ENCODE data around the gene SAMD1.

Gene SAMD1

DNA sequence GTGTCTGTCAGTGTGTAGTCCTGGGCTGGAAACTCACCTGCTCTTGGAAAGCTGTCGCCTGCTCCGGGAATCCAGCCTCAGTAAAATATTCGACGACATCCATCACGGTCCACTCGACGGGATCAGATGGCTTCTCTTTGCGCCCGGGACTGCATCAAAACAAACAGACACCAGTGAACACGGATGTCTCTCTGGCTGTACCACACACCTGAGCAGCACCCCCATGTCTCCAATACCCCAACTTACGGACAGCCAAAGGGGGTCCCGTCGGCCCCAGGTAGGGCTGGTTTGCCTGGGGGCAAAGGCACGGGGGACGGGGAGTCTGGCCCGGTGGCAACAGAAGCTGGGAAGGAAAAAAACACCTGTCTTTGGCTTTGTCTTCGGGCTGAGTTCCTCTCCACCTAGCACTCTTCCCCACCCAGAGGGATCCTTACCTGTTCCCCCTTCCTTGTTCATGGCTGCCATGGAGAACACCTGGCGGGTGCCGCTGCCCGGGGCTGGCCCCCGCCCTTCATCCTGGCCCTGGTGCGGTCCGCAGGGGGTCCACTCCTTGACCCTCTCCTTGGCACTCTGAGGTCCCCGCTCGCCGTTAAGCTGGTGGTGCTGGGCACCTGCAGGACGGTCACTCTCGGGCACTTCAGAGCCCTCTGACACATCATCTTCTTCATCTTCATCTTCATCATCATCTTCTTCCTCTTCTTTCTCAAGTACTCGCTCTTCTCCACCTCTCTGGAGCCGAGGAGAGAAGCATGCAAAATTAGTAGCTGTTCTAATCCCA is 1.7 kb downstream of the SAMD1 start:
- DNase-seq: no peak

DNA sequence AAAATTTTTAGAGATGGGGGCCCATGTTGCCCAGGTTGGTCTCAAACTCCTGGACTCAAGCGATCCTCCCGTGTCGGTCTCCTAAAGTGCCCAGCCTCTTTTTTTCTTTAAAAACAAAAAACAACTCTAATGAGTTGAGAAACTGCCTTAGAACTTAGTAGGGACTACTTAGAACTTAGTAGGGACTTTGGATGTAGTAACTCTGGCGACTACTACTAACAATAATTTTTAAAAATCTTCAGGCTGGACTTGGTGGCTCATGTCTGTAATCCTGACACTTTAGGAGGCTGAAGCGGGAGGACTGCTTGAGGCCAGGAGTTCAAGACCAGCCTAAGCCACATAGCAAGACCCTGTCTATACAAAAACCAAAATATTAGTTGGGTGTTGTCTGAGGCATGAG is 4.5 kb downstream of the SAMD1 start:
- DNase-seq: no peak

DNA sequence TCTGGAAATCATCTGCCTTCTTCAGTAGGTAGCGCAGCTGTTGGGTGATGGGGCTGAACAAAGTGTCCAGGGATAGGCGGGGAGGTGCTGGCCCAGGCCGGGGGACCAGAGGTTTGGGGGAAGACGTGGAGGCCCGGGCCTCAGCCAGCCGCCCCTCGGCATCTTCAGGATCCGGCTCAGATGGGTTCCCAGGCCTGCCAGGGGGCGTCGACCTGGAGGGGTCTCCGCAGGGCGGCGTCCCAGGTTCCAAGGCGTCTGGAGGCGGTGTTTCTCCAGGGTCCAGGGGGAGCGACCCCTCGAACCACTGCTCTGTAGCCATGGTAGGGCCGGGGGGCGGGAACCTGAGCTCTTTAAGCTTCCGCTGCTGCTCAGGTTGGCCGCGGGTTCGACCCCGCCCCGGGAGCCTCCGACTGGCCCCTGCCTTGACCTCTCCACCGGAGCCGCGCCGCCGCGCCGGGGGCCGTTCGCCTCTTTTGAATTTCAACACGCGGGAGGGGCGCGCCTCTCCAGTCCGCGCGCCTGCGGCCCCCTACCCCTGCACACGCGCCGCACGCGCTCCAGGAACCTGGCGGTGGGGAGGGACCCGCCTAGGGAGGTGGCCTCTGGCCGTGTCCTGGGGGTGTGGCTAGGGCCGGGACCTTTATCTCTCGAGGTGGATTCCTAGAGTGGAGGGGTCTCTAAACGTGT is 5.1 kb downstream of the SAMD1 start, which contains the start of gene C19orf67:
C19orf67 (minus strand) TSS at position 475 of the 687 bp plus-strand sequence; CDS start at position 319, 156 bp downstream.
- DNase-seq: no peak

DNA sequence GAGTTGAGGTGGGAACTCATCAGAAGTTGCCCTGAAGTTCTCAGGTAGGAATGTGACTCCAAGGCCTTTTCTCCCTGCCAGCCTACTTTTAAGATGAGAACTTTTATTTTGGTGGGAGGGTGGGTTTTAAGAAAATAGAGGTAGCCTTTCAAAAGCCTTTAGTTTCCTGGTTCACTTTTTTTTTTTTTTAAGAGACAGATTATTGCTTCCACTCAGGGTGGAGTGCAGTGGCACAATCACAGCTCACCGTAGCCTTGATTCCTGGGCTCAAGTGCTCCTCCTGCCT is 7.9 kb downstream of the SAMD1 start:
- DNase-seq: no peak

DNA sequence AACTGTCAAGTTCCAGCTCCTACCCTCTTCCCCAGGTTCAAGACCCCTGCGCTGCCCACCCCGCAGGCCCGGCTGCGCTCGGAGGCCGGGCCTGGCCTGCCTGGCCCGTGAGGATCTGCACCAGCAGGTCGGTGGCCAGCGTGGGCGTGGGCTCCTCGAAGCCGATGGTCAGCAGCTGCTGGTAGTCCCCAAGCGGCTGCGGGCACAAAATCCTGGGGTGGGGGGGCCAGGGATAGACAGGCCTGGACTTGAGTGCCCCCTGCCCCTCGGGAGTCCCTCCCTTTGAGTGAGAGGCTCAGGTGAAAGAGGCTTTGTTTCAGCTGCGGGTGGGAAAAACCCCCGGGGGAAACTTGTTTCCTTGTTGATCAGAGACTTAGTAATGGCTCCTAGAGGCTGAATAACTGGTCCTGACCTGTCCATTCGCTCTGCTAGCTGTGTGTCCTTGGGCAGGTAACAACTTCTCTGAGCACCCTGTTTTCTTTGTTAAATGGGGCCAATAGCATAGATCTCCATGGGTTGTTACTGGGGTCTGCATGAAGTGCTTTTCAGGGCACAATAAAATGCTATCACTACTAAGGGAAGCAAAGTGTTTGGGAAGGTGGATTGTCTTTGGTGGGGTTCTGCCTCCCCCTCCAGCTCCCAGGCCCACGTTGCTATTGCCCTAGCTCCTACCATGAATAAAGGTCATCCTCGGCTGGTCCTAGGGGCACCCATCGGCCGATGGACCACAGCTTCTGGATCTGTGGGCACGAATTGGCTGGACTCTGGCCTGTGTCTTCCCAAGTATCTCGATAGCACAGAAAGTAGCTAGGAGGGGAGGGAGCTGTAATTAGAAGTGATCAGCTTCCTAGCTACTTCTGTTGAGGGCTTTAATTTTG is 8.5 kb downstream of the SAMD1 start:
- no peak for DNase-seq

DNA sequence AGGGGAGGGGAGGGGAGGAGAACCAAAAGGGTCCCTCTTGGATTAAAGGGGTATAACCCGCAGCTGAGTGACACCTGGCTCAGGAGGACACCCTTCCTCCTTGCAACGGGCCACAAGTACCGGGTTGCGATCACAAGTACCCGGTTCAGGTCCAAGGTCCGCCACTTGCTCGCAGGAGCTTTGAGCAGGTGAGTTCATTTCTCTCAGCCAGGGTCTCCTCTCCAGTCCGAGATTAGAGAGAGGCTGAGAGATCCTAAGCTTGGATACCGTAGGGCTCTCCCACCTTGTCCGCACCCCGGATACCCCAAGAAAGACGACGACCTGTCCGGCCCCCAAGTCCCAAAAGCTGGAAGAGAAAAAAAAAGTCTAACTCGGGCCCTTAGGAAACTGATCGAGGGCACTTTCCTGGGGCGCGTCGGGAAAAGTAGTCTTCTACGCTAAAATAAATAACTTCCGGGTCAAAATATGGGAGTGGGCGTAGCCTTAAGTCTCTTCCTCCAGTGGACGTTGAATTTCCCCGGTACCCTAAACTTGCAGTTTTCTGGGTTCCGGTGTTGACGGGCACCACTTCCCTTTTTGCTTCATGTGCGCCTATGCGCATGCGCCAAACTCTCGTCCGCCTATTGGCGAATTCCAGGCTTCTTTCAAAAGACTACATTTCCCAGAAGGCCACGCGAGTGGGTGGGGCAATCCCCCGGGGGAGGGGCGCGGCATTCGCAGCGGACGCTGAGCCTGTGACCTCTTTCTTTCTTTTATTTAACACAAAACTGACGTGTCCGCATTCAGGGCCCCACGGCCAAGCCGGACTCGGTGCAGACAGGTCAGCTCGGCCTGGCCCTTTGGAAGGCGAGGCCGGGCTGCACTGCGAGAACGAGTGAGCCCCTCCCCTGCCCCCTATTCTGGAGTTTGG is 9.4 kb downstream of the SAMD1 start:
- peak; percentile 74 for DNase-seq

DNA sequence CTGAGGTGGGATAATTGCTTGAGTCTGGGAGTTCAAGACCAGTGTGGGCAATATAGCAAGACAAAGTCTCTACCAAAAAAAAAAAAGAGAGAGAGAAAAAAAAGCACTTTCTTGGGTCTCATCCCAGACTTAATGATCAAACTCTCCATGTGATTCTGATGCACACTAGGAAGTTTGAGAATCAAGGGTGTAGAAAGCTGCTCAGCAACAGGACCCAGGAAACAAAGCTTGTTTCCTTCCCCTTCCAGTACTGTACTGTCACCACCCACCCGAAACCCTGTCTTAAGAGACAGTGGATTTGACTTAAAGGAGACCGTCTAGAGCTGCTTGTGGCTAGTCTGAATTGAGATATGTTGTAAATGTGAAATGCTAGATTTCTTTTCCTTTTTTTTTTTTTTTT is 12.1 kb downstream of the SAMD1 start:
- no peak for DNase-seq

DNA sequence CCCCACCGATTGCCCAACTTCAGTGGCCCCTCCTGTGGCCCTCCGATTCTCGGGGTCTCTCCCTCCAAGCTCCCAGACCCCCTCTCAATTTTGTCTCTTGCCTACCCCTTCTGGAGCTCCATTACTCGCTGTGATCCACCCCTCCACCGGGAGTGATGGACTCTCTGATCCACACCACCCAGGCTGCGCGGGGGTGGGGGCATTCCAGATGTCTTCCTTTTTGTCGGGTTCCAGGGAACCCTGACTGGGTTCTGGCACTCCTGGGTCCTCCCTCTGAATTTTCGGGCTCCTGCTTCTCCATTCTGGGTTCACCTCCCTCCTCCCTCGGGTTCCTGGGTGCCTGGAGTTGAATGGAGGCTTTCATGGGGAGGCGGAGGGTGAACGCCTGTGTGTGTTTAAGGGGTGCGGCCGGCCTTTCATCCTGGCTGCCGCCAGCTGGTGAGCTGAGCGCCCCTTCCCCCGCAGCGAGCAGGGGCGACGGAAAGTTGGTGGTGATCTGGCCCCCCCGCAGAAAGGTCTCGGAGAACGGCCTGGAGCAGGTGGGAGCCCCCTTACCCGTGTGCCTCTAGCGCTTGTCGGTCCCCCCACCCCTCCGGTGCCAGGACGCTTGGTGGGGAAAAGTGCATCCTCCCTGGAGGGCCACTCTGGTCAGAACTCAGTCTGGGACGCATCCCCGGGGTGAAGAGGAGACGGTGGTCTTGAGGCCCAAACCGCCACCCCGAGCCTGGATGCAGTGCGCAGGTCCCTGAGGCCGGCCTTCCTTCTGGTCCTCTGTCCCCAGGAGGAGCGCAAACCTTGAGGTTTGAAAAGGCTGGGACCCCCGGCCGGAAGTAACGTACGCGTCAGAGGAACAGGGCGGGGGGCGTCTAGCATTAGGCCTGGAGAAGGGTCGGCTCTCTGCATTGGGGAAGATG is 16.4 kb downstream of the SAMD1 start:
- no peak for DNase-seq

DNA sequence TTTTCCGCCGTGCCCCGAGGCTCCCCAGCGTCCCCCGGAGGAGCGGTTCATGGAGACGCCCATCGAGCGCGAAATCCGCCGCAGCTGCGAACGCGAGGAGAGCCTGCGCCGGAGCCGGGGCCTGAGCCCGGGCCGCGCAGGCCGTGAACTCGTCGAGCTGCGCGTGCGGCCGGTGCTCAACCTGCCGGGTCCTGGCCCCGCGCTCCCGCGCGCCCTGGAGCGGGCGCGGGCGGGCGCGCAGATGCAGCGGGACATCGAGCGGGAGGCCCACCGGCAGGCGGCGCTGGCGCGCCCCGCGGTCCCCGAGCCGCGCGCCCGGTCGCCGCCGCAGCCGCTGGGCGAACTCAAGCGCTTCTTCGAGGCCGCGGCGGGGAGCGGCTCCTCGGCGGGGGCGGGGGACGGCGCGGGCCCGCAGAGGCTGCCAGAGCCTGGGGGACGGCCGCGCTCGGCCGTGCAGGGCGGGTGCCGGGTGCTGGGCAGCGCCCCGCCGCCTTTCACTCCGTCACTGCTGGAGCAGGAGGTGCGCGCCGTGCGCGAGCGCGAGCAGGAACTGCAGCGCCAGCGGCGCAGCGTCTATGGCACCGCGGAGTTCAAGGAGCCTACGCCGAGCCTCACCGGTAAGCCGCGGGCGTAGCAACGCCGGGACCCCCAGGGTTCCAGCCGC is 17.2 kb downstream of the SAMD1 start:
- peak; percentile 66 for DNase-seq

DNA sequence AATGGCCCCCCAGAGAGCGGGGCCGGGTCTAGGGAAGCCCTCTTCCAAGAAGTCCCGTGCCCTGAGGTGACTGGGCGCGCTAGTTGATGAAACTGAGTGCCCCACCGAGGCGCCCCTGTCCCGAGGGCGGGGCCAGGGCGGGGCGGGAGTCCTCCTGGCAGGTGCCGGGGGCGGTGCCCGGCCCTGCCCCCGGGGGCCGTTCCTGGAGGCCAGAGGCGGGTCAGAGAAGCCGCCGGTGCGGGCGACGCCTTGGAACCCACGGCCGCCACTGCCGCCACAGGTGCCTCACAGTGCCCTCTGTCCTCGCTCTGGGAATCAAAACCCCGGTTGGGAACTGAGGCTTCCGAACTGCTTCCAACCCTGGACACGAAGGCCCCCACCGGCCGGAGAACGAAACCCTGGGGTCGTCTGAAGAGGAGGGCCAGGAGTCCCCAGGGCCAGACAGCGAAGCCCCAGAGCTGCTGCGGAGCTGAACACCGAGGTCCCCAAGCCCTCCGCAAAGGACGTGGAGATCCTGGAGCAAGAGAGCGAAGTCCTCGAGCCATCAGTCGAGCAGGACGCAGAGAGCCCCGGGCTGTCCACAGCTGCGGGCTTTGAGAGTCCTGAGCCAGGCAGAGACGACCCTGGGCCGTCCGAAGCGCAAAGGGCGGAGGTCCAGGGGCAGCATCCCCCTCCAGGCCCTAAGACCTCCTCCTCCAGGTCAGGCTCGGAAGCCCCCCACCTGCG is 17.9 kb downstream of the SAMD1 start, which contains the start of gene MISP3:
MISP3 (plus strand) TSS at position 252 of the 726 bp plus-strand sequence. CDS start 524 bp downstream, outside the sequence.
- no peak for DNase-seq

DNA sequence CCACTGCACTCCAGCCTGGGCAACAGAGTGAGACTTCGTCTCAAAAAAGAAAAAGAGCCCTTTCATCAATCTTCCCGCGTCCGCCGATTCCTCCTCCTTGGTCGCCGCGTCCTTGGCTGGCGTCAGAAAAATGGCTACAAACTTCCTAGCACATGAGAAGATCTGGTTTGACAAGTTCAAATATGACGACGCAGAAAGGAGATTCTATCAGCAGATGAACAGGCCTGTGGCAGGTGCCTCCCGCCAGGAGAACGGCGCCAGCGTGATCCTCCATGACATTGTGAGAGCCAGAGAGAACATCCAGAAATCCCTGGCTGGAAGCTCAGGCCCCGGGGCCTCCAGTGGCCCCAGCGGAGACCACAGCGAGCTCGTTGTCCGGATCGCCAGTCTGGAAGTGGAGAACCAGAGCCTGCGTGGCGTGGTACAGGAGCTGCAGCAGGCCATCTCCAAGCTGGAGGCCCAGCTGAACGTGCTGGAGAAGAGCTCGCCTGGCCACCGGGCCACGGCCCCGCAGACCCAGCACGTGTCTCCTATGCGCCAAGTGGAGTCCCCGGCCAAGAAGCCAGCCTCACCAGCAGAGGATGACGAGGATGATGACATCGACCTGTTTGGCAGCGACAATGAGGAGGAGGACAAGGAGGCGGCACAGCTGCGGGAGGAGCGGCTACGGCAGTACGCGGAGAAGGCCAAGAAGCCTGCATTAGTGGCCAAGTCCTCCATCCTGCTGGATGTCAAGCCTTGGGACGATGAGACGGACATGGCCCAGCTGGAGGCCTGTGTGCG is 20.1 kb downstream of the SAMD1 start:
- no peak for DNase-seq

DNA sequence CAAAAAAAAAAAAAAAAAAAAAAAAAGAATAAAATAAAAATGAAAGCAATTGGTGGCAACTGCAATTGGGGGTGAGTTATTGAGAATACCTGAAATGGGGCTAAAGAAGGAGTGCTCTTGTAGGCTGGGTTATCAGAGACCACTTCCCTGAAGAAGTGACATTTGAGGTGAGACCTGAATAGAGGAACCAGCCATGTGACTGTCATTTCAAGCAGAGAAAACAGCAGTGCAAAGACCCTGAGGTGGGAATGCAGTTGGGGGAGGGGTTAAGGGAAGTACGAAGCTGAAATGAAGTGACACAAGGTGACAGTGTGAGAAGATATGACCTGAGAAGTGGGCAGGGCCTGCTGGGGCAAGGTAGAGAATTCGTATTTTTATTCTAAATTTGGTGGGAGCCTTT is 24.4 kb downstream of the SAMD1 start:
- no peak for DNase-seq

DNA sequence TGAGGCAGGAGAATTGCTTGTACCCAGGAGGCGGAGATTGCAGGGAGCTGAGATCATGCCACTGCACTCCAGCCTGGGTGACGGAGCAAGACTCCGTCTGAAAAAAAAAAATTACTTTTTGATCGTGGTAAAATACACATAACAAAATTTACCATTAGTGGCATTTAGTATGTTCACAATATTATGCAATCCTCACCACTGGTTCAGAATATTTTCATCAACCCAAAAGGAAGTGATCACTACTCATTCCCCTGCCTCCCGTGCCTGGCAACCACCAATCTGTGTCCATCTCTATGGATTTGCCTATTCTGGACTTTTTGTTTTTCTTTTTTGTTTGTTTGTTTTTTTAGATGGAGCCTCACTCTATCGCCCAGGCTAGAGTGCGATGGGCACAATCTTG is 27.4 kb downstream of the SAMD1 start:
- DNase-seq: no peak

DNA sequence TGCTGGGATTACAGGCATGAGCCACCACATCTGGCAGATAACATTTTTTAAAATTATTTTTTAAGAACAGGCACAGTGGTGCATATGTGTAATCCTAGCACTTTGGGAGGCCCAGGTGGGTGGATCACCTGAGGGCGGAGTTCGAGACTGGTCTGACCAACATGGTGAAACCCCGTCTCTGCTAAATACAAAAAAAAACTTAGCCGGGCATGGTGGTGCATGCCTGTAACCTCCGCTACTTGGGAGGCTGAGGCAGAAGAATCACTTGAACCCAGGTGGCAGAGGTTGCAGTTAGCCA is 28.0 kb downstream of the SAMD1 start:
- no peak for DNase-seq

DNA sequence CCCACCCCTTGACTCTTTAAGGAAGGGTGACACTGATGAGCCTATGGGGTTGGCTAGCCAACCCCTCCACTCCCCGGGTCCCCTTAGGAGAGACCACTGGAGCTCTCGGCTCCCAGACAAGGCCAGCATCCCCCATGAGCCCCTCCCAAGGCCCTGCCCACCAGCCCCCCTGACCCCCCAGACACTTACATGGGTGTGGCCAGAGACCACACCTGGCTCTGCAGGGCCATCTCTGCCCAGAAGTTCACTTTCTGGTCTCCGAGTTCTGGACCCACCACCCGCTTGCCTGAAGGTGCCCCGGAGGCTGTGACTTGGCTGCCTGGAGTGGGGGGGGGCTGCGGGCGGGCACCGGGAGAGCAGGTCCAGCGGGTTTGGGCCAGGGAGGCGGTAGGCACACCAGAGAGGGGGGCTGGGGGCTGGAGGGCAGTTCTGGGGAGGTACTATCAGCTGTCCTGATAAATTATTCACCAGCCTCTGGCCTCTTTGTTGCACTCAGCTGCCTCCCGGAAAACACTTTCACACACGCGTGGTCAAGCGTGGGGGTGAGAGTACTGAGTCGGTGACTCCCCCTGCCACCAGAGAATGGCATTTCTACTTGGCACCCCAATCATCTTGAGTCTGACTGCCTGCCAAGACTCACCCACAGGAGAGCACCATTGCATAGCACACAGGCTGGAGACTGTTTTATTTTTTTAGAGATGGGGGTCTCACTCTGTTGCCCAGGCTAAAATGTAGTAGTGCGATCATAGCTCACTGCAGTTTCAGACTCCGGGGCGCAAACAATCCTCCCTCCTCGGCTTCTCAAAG is 28.6 kb downstream of the SAMD1 start, which contains the start of gene PALM3:
PALM3 (minus strand) TSS at position 326 of the 807 bp plus-strand sequence; CDS start at position 230, 96 bp downstream.
- no peak for DNase-seq

DNA sequence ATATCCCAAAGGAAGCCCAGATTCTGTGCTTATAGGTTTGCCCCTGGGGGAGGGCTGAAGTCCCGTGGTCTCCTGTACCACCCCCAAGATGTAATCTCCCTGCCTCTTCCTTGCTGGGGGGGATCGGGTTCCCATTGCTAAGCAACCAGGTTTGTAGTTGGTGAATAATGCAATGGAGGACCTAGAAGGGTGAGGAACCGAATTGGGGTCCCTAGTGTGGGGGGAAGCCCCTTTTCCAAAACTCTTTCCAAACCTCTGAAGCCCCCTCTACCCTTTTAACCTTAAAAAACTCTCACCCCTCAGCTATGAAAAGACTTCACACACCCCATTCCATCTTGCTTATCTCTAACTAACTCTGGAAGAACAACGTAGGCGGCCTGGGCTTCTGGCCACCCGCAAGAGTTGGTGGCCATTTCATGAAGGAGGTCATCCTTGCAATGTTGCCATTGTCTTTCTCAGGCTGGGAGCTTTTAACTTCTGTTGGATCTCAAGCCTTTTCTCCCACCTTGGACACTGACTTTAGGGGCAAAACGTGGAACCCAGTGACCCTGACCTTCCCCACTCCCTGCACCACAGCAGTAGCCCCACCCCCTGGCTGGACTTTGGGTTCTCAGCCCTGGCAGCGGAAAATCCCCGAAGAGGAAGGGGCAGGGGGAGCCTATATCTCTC is 29.3 kb downstream of the SAMD1 start:
- no peak for DNase-seq

DNA sequence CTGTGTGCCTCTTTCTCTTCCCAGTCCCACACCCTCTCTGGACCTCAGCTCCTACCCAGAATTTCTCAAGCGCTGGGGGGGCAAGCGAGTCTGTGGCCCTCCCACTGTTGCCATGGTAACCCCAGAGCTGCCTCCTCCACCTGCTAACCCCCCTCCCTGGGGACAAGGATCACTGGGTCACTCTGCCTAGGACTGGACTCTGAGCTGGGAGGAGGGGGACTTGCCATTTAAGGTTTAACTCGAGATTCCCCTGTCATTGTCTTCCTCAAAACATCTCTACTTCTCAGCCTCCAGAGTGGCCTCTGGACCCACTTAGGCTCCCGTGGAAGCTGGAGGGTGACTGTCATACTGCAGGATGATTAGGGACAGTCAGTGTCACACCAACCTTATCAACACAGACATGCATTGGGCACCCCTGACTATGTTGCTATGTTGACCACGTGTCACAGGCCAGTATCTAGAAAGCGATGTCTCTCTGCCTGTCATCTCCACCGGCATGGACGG is 30.8 kb downstream of the SAMD1 start:
- no peak for DNase-seq

DNA sequence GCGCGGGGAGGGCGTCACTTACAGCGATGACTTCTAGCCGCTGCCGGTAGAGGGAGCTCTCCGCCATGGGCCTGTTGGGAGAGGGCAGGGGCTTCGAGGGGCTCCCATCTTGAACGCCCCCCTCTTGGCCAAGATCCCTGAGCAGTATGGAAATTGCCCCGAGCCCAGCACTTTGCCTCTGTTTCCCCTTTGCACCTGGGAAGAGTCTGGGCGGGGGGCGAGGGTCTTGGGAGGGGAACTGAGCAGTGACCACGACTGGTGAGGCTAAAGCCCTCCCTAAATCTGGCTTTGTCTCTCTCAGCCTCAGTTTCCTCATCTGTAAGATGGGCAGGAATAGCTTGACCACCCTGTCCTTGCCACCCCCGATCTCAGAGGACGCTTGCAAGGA is 31.5 kb downstream of the SAMD1 start:
- DNase-seq: no peak

Measured in activated gamma-delta T cell (primary cell).